Nephron progenitor cell (in vitro differentiated cells): ENCODE measurements around the gene ZNF521.

Experiments
- DNase-seq: peaks from one replicate; pipeline ENCODE4 v3.0.0; 2021
- H3K27ac Mint-ChIP-seq: 2 replicates; pipeline ENCODE4 v1.8.0; 2021; ENCODE audit warnings: mild to moderate bottlenecking, moderate library complexity, mixed read lengths
- H3K27me3 Mint-ChIP-seq: 2 replicates; pipeline ENCODE4 v1.8.0; 2021; ENCODE audit warnings: mild to moderate bottlenecking, low read depth, mixed read lengths; ENCODE audit not compliant: poor library complexity
- H3K36me3 Mint-ChIP-seq: 2 replicates; pipeline ENCODE4 v1.8.0; 2021; ENCODE audit warnings: low read depth, mixed read lengths
- H3K4me1 Mint-ChIP-seq: 2 replicates; pipeline ENCODE4 v1.8.0; 2021; ENCODE audit warnings: mixed read lengths
- H3K4me3 Mint-ChIP-seq: 2 replicates; pipeline ENCODE4 v1.8.0; 2021; ENCODE audit warnings: mild to moderate bottlenecking, moderate library complexity, mixed read lengths
- H3K9me3 Mint-ChIP-seq: 2 replicates; pipeline ENCODE4 v1.8.0; 2021; ENCODE audit warnings: mild to moderate bottlenecking, moderate library complexity, mixed read lengths
- TF ChIP-seq, protein P1 (sequence below): fragments of 200-600 bp; sonication (generic); IDR thresholded peaks from 2 replicates; pipeline ENCODE4 v1.5.0; 2021; ENCODE audit warnings: antibody characterized with exemption

Gene ZNF521

DNA sequence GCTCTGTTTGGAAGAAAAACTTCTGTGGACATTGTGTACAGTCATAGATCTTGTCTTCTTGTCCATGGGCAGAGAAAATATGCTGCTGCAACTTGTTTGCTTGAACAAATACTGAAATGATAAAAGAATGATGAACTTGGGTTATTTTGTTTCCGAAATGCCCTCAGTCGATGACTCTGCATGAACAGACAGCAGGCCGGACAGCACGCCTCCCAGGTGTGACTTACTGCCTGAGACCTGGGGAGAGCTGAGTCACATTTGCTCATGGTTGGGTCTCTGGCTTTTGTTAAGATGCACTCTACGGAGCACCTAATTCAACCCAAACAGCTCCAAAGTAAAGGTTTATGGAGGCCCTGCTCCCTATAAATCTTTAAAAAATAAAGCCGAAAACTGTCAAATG is 262.5 kb downstream of the ZNF521 start:
- H3K27ac Mint-ChIP-seq = peak overlapping the region; percentile 83
- no peak overlapping the region for H3K4me3 Mint-ChIP-seq
- TF ChIP-seq, protein P1, sequence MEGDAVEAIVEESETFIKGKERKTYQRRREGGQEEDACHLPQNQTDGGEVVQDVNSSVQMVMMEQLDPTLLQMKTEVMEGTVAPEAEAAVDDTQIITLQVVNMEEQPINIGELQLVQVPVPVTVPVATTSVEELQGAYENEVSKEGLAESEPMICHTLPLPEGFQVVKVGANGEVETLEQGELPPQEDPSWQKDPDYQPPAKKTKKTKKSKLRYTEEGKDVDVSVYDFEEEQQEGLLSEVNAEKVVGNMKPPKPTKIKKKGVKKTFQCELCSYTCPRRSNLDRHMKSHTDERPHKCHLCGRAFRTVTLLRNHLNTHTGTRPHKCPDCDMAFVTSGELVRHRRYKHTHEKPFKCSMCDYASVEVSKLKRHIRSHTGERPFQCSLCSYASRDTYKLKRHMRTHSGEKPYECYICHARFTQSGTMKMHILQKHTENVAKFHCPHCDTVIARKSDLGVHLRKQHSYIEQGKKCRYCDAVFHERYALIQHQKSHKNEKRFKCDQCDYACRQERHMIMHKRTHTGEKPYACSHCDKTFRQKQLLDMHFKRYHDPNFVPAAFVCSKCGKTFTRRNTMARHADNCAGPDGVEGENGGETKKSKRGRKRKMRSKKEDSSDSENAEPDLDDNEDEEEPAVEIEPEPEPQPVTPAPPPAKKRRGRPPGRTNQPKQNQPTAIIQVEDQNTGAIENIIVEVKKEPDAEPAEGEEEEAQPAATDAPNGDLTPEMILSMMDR = no peak
- DNase-seq = no peak
- peaks cover 53% of the 10 kb centered on the region for H3K36me3 Mint-ChIP-seq
- H3K9me3 Mint-ChIP-seq = no peaks in the 10 kb centered on the region
- no peaks in the 10 kb centered on the region for H3K27me3 Mint-ChIP-seq
- H3K4me1 Mint-ChIP-seq = peaks cover 32% of the 10 kb centered on the region

- TF ChIP-seq, protein P1 = no peak
- Mint-ChIP-seq H3K27ac (no peak overlapping the region), H3K4me1 (peaks cover 31% of the 10 kb centered on the region), H3K27me3 (no peaks in the 10 kb centered on the region), H3K9me3 (no peaks in the 10 kb centered on the region), H3K36me3 (peaks cover 65% of the 10 kb centered on the region), H3K4me3 (no peak overlapping the region)
- DNase-seq = no peak
These were observed 265.1 kb downstream of the ZNF521 start for GRCh38 chr18:25086876-25087275.

GRCh38 chr18:25081001-25081400 is 271.0 kb downstream of the ZNF521 start:
- Mint-ChIP-seq H3K27ac (no peak overlapping the region), H3K4me3 (no peak overlapping the region), H3K4me1 (peaks cover 63% of the 10 kb centered on the region), H3K9me3 (no peaks in the 10 kb centered on the region), H3K27me3 (no peaks in the 10 kb centered on the region), H3K36me3 (peaks cover 26% of the 10 kb centered on the region)
- DNase-seq = no peak
- TF ChIP-seq, protein P1 = no peak

DNA sequence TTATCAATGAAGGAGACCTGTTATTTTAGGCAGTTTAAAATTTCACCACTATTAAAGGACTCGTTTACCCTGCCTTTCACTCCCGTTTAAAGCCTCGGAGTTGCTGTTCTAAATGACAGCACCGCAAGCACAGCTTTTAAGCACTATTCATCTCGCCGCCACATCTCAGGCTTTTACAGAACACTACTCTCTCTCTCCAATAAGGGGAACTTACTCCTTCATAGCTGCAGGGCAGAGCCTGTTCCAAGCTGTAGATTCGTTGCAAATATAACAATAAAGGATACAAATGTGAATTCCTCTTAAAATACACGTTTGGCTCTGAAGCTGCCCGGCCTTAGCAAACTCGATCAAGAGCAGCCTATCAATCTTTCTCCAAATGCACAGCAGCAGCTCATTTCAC is 271.8 kb downstream of the ZNF521 start:
- no peak for DNase-seq
- TF ChIP-seq, protein P1 = no peak
- H3K27ac Mint-ChIP-seq = peak overlapping the region; percentile 82
- no peaks in the 10 kb centered on the region for H3K9me3 Mint-ChIP-seq
- H3K4me3 Mint-ChIP-seq = no peak overlapping the region
- H3K4me1 Mint-ChIP-seq = peaks cover 71% of the 10 kb centered on the region
- H3K27me3 Mint-ChIP-seq = no peaks in the 10 kb centered on the region
- H3K36me3 Mint-ChIP-seq = peaks cover 26% of the 10 kb centered on the region

GRCh38 chr18:25077944-25078723 is 273.8 kb downstream of the ZNF521 start:
- Mint-ChIP-seq H3K4me1 (peaks cover 91% of the 10 kb centered on the region), H3K9me3 (no peaks in the 10 kb centered on the region)

More at GRCh38 chr18:25077944-25078723, 273.8 kb downstream of the ZNF521 start:
- Mint-ChIP-seq H3K27me3 (no peaks in the 10 kb centered on the region), H3K27ac (peak overlapping the region; percentile 80), H3K36me3 (peaks cover 23% of the 10 kb centered on the region), H3K4me3 (no peak overlapping the region)
- TF ChIP-seq, protein P1 = no peak
- DNase-seq = no peak
